Osteoblast (primary cell): ENCODE data around the gene CALCR. TPM values are rescaled to one million over a fixed set of nuclear protein-coding genes. Genes with fewer than 3 reads are reported as not detected.

Experiments used
- DNase-seq: peaks from one replicate; pipeline ENCODE4 v3.0.0; 2011; ENCODE audit warnings: low spot score, mixed read lengths; ENCODE audit not compliant: insufficient read length; ENCODE audit errors: missing footprints
- H2AFZ ChIP-seq: 2 replicates; pipeline ENCODE4 v1.6.0; 2011; ENCODE audit warnings: mild to moderate bottlenecking, low read length
- H3K27ac ChIP-seq: 2 replicates; pipeline ENCODE4 v1.5.1; 2011; ENCODE audit warnings: mild to moderate bottlenecking, low read depth, low read length, moderate library complexity
- H3K27me3 ChIP-seq: 2 replicates; pipeline ENCODE4 v1.6.0; 2012; ENCODE audit warnings: mild to moderate bottlenecking, control low read depth, inconsistent platforms, low read length, moderate library complexity; ENCODE audit not compliant: insufficient read depth
- H3K36me3 ChIP-seq: 2 replicates; pipeline ENCODE4 v1.5.1; 2011; ENCODE audit warnings: mild to moderate bottlenecking, low read length, control low read depth, moderate library complexity; ENCODE audit not compliant: insufficient read depth
- H3K4me1 ChIP-seq: 2 replicates; pipeline ENCODE4 v1.5.1; 2011; ENCODE audit warnings: mild to moderate bottlenecking, low read length, control low read depth, moderate library complexity; ENCODE audit not compliant: insufficient read depth
- H3K4me2 ChIP-seq: 2 replicates; pipeline ENCODE4 v1.6.0; 2011; ENCODE audit warnings: mild to moderate bottlenecking, low read length; ENCODE audit not compliant: insufficient read depth
- H3K4me3 ChIP-seq: fragments of 200-600 bp; sonication (generic); 3 replicates; pipeline ENCODE4 v1.5.1; 2012; ENCODE audit warnings: mild to moderate bottlenecking, low read length, inconsistent platforms; ENCODE audit not compliant: insufficient read depth
- H3K79me2 ChIP-seq: 2 replicates; pipeline ENCODE4 v1.6.0; 2012; ENCODE audit warnings: mild to moderate bottlenecking, low read length, control low read depth, inconsistent platforms; ENCODE audit not compliant: insufficient read depth
- H3K9me3 ChIP-seq: 2 replicates; pipeline ENCODE4 v1.5.1; 2011; ENCODE audit warnings: low read depth, low read length, control low read depth
- H4K20me1 ChIP-seq: 2 replicates; pipeline ENCODE4 v1.6.0; 2012; ENCODE audit warnings: mild to moderate bottlenecking, low read length, control low read depth; ENCODE audit not compliant: insufficient read depth
- total RNA-seq: library from RNA; depleted of rRNA; stranded (reverse); fragments of >200 nt; gene quantifications from 2 replicates; pipeline ENCODE4 v1.2.3, GENCODE V29; 2012
- TF ChIP-seq, protein P1 (sequence below): IDR thresholded peaks from 2 replicates; pipeline ENCODE4 v1.5.1; 2011; ENCODE audit warnings: mild to moderate bottlenecking, low read depth, low read length, moderate library complexity; ENCODE audit errors: extremely low read depth

The CALCR gene
- total RNA-seq, 1 donor: not detected

DNA sequence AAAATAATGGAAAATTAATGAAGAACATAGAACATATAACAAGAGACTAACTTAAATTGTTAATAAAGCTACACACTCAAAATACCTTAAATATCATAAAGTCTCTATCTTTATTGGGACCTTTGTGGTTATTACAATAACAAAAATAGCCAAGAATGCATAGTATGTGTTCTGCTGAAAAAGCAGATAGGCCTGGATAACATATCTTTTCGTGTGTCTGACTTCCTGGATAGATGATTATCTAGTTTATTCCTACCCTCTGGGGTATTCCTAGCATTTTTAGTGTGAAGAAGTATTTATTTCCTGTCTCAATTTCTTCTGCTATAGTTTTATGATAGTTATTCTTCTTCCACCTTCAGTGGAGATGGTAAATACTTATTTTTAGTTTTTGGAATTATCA, 36.5 kb downstream of the CALCR start:
- H4K20me1 ChIP-seq: no peaks in the 10 kb centered on the region
- no peaks in the 10 kb centered on the region for H3K79me2 ChIP-seq
- TF ChIP-seq, protein P1, sequence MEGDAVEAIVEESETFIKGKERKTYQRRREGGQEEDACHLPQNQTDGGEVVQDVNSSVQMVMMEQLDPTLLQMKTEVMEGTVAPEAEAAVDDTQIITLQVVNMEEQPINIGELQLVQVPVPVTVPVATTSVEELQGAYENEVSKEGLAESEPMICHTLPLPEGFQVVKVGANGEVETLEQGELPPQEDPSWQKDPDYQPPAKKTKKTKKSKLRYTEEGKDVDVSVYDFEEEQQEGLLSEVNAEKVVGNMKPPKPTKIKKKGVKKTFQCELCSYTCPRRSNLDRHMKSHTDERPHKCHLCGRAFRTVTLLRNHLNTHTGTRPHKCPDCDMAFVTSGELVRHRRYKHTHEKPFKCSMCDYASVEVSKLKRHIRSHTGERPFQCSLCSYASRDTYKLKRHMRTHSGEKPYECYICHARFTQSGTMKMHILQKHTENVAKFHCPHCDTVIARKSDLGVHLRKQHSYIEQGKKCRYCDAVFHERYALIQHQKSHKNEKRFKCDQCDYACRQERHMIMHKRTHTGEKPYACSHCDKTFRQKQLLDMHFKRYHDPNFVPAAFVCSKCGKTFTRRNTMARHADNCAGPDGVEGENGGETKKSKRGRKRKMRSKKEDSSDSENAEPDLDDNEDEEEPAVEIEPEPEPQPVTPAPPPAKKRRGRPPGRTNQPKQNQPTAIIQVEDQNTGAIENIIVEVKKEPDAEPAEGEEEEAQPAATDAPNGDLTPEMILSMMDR: no peak
- no peak overlapping the region for H3K4me2 ChIP-seq
- H3K4me1 ChIP-seq: no peaks in the 10 kb centered on the region
- no peak overlapping the region for H3K27ac ChIP-seq
- no peak overlapping the region for H2AFZ ChIP-seq
- H3K36me3 ChIP-seq: no peaks in the 10 kb centered on the region
- DNase-seq: no peak
- H3K4me3 ChIP-seq: no peak overlapping the region
- H3K9me3 ChIP-seq: no peaks in the 10 kb centered on the region
- H3K27me3 ChIP-seq: no peaks in the 10 kb centered on the region

DNA sequence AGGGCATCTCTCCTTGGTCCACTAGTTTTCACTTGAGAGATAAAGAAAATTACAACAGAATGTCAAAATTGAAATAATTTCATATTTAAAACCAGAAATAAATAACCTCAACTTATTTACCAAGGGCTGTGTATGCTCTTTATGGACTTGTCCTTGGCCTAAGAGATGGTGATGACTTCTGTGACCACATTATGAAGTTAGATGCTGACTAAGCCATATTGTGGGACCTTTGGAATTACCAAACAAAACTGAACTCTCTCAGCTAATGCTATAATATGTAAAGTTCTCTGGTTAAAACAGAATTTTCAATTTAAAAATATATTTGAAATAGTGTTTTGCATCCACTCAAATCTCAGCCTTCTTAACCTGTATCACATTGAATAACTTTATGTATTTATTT, 38.9 kb downstream of the CALCR start:
- DNase-seq: no peak
- Histone ChIP-seq H3K36me3 (no peaks in the 10 kb centered on the region), H3K4me2 (no peak overlapping the region), H3K9me3 (no peaks in the 10 kb centered on the region), H3K4me1 (no peaks in the 10 kb centered on the region), H4K20me1 (no peaks in the 10 kb centered on the region), H3K4me3 (no peak overlapping the region), H3K27ac (no peak overlapping the region), H3K27me3 (no peaks in the 10 kb centered on the region), H3K79me2 (no peaks in the 10 kb centered on the region), H2AFZ (no peak overlapping the region)
- TF ChIP-seq, protein P1: no peak

DNA sequence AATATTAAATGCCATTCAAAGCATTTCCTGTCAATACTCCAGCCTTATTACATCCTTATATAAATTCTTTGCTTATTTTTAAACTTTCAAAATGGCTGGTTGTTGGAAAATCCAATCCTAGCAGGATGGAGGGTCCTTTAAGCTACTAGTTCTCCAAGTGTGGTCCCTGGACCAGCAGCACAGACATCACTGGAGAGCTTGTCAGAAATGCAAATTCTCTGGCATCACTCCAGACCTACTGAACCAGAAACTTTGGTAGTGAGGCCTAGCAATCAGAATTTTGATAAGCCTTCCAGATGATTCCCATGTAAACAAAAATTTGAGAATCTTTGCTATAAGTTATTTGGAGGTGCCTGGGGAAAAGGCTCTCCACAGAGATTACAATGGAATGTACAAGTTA, 43.8 kb downstream of the CALCR start:
- DNase-seq: no peak
- Histone ChIP-seq H3K36me3 (no peaks in the 10 kb centered on the region), H3K27me3 (no peaks in the 10 kb centered on the region), H3K4me3 (no peak overlapping the region), H3K79me2 (no peaks in the 10 kb centered on the region), H4K20me1 (no peaks in the 10 kb centered on the region), H3K4me2 (no peak overlapping the region), H3K9me3 (no peaks in the 10 kb centered on the region), H3K27ac (no peak overlapping the region), H2AFZ (no peak overlapping the region), H3K4me1 (no peaks in the 10 kb centered on the region)
- TF ChIP-seq, protein P1: no peak

DNA sequence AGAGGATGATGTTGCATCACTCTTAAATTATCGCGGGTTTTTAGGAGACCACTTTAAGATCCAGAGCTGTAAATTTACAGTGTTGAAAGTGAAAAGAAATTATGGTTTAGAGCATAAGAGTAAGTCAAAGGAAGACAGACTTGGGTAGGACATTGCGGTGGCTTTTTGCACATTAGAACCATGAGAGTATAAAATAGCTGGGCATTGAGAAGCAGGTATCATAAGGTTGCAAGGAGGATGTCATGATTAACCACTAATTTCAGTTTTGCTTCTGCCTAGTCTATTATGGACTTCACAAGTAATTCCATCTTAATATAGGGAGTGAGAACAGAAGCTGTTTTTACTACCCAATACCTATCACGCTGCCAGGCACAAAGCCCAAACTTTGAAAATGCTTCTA, 57.7 kb downstream of the CALCR start:
- Histone ChIP-seq H3K27me3 (no peaks in the 10 kb centered on the region), H3K27ac (no peak overlapping the region), H2AFZ (no peak overlapping the region), H3K4me1 (no peaks in the 10 kb centered on the region), H3K9me3 (no peaks in the 10 kb centered on the region), H3K79me2 (no peaks in the 10 kb centered on the region), H3K4me3 (no peak overlapping the region), H3K4me2 (no peak overlapping the region), H4K20me1 (no peaks in the 10 kb centered on the region), H3K36me3 (no peaks in the 10 kb centered on the region)
- TF ChIP-seq, protein P1: no peak
- DNase-seq: no peak
